Choroid plexus epithelial cell (primary cell): ENCODE results near the gene GARIN5A.

Source experiments
- DNase-seq: peaks from one replicate; pipeline ENCODE4 v3.0.0-alpha.2; 2010; ENCODE audit warnings: low read depth
- H3K4me3 ChIP-seq: 2 replicates; pipeline ENCODE4 v1.5.1; 2011; ENCODE audit warnings: low read depth, mild to moderate bottlenecking, control low read depth, low read length, moderate library complexity
- TF ChIP-seq, protein P1 (sequence below): conservative IDR thresholded peaks from 2 replicates; pipeline ENCODE4 v1.5.1; 2011; ENCODE audit warnings: low read depth, mild to moderate bottlenecking, control low read depth, inconsistent platforms, low read length, moderate library complexity

Gene GARIN5A

DNA sequence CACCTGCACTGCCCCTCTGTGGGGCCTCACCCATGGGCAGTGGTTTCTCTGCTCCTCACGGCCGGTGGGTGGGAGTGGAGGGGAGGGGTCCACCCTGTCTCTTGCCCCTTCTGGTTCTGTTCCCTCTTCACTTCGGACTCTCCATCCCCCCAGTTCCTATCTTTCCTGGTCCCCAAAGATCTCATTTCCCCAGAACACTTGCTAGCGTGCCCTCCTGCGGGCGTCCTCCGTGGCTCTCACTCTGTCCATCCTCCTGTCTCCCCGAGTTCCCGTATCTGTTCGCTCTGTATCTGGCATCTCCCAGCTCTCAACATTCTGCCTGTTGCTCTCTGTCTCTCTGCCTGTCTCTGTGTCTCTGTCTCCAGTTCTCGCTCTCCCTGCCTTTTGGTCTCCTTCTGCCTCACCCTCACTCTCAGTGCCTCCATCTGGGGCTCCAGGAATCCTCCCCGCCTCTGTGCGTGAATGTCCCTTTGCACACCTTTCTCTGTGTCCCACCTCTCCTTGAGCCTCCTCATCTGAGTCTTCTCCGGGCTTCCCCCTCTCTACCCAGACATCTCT lies 57.5 kb downstream of the GARIN5A start:
- no peak for DNase-seq
- TF ChIP-seq, protein P1, sequence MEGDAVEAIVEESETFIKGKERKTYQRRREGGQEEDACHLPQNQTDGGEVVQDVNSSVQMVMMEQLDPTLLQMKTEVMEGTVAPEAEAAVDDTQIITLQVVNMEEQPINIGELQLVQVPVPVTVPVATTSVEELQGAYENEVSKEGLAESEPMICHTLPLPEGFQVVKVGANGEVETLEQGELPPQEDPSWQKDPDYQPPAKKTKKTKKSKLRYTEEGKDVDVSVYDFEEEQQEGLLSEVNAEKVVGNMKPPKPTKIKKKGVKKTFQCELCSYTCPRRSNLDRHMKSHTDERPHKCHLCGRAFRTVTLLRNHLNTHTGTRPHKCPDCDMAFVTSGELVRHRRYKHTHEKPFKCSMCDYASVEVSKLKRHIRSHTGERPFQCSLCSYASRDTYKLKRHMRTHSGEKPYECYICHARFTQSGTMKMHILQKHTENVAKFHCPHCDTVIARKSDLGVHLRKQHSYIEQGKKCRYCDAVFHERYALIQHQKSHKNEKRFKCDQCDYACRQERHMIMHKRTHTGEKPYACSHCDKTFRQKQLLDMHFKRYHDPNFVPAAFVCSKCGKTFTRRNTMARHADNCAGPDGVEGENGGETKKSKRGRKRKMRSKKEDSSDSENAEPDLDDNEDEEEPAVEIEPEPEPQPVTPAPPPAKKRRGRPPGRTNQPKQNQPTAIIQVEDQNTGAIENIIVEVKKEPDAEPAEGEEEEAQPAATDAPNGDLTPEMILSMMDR = no peak
- H3K4me3 ChIP-seq = no peak overlapping the region

DNA sequence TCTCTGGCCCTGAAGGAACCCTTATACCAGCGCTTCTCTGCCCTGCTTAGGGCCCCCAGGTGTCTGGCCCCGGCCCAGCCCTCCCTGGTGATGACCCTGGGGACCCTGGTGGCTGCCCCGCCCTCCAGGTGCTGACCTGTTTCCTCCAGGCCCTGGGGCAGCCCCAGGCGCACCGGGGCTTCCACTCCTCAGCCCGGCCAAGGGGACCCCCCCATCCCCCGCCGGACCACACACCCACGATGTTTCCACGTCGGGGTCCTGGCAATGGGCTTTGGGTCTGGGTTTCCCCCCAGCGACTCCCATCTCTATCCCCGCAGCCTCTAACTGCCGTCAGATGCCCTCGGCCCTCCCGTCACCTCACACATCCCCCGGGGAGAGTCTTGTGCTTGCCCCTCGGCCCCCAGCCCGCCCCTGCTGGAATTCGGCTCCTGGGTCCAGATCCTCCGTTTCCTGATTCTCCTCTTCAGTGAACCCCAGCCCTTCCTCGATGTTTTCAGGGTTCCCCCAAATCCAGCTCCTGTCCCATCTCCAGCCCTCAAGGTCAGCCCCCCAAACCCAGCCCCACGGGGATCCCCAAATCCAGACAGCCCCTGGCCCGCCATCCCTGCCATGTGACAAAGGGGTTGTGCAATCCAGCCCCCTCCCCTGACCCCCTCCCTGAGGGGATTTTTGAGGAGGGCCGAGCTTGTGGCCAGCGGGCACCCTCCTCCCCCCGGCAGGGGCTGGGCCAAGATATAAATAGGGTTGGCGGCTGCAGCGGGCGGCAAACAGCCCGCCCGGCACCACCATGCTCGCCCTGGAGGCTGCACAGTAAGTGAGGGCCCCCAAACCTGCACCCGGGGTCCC lies 58.2 kb downstream of the GARIN5A start, which contains the start of gene SPIB:
Gene SPIB, plus strand, starts transcription at position 763 of the 846 bp plus-strand sequence. Its CDS starts 25 bp downstream, at position 788.
- H3K4me3 ChIP-seq = no peak within 1 kb of the TSS
- TF ChIP-seq, protein P1 = no peak
- DNase-seq = no peak

DNA sequence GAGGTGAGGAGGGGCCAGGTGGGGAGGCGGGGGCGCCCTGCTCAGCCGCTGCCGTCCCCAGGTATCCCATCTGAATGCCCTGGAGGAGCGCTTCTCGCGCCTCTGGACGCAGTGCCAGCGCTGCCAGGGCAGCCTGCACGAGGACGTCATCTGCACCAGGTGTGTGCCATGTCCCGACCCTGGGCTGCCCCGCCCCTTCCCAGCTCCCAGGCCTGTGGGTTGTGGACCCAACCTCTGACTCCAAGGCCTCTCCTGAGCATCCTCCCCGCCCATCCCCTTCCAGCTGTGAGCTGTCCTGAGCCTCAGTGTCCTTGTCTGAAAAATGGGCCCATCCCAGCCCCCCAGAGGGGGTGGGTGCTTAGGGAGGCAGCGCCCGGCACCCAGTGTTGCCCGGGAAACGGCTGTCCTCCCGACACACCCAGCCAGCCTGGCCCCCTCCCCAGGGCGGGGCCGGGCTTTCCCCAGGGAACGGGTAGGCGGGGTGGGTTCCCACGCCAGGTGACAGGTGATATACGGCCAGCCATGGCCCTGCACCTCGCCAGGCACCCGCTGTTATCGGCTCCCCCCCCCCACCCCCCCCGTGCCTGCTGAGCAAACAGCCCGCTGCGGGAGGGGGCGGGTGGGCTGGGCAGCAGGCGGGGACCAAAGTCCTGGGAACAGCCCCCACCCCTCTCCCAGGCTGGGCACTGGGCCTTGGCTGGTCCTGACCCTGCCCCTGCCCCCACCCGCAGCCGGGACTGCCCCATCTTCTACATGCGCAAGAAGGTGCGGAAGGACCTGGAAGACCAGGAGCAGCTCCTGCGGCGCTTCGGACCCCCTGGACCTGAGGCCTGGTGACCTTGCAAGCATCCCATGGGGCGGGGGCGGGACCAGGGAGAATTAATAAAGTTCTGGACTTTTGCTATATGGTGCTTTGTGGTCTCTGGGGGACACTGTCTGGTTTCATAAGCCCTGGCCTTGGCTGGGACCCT lies 59.3 kb downstream of the GARIN5A start:
- DNase-seq = no peak
- TF ChIP-seq, protein P1 = no peak
- no peak overlapping the region for H3K4me3 ChIP-seq
